Astrocyte (in vitro differentiated cells and primary cell): ENCODE data around the gene NNT.

Experiments
- EZH2 ChIP-seq: IDR thresholded peaks from 2 replicates; pipeline ENCODE4 v1.6.1; 2012; ENCODE audit warnings: mild to moderate bottlenecking, low read length, inconsistent platforms; ENCODE audit not compliant: insufficient read depth
- TF ChIP-seq, protein P1 (sequence below): IDR thresholded peaks from 2 replicates; pipeline ENCODE4 v1.5.1; 2011; ENCODE audit warnings: low read depth, mild to moderate bottlenecking, inconsistent platforms, low read length, moderate library complexity; ENCODE audit not compliant: insufficient read depth

DNA sequence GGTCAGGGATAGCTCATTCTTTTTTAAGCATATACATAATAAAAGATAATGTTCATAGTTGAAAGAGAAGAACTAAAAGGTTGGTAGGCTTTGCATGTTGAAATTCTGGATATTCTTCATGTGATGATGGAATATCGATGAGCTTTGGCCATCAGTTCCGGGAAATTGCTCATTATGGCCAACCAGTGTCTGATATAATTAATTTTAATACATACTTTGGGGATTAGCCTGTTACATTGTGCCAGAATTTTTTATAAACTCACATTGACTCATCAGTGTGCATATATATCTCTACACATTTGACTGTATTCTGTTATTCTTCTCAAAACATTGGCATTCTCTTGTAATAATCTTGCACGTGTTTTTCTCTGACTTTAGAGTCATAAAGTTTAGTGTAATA, 84.3 kb downstream of the NNT start:
- TF ChIP-seq, protein P1, sequence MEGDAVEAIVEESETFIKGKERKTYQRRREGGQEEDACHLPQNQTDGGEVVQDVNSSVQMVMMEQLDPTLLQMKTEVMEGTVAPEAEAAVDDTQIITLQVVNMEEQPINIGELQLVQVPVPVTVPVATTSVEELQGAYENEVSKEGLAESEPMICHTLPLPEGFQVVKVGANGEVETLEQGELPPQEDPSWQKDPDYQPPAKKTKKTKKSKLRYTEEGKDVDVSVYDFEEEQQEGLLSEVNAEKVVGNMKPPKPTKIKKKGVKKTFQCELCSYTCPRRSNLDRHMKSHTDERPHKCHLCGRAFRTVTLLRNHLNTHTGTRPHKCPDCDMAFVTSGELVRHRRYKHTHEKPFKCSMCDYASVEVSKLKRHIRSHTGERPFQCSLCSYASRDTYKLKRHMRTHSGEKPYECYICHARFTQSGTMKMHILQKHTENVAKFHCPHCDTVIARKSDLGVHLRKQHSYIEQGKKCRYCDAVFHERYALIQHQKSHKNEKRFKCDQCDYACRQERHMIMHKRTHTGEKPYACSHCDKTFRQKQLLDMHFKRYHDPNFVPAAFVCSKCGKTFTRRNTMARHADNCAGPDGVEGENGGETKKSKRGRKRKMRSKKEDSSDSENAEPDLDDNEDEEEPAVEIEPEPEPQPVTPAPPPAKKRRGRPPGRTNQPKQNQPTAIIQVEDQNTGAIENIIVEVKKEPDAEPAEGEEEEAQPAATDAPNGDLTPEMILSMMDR: no peak
- TF ChIP-seq EZH2: no peak
